ENCODE data around the gene SLX4IP. TPM values are rescaled to one million over a fixed set of nuclear protein-coding genes. Genes with fewer than 3 reads are reported as not detected.

Gene SLX4IP
- polyA plus RNA-seq, 2 of the 4 experiments (the other 2 are of a cell fraction) = 3.4 to 7.5 TPM

DNA sequence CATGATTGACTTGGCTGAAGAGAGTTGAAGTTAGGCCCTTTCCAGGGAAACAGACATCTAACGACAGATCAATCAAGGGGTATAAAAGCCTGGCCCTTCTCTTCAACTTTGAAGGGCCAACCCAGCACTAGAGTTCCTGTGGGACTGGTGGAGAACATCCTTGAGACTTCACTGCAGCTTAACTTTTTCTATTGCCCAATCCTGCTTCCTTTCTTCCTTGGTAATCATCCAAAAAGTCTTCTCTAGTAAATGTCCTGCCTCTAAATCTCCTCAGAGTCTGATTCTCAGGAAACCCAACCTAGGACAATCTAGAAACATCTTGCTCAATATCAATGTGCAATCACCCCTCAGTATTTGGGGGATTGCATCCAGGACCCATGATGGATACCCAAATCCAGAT lies 3.0 kb upstream of the SLX4IP start:
- CTCF ChIA-PET = no interaction called here
- no peak for FAIRE-seq
- H3K4me3 ChIP-seq = no peak overlapping the region
- H3K27ac ChIP-seq = peak overlapping the region; percentile 90 to 96
- peak overlapping the region; percentile 92 for H3K4me2 ChIP-seq
- peaks cover 64% of the 10 kb centered on the region for H3K4me1 ChIP-seq
- POLR2A ChIA-PET = interaction anchor here (0.6 to 0.7 kb wide), 3 partner anchors 96 to 356 kb away, joined by 5 to 8 read pairs (median 5); no protein-coding TSS in a partner anchor
- WGBS (ENCODE audit: missing lambda C conversion rate) = 100% methylated on average over 1 of the region's 1 CpG
- no peak for ATAC-seq
- H3K9me3 ChIP-seq = no peaks in the 10 kb centered on the region
- peak; percentile 42 to 68; a peak in 3 of 4 replicates for TF ChIP-seq CEBPB (IDR thresholded peaks at IDR 0.05)
- TF ChIP-seq, protein P1, sequence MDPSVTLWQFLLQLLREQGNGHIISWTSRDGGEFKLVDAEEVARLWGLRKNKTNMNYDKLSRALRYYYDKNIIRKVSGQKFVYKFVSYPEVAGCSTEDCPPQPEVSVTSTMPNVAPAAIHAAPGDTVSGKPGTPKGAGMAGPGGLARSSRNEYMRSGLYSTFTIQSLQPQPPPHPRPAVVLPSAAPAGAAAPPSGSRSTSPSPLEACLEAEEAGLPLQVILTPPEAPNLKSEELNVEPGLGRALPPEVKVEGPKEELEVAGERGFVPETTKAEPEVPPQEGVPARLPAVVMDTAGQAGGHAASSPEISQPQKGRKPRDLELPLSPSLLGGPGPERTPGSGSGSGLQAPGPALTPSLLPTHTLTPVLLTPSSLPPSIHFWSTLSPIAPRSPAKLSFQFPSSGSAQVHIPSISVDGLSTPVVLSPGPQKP (IDR thresholded peaks at IDR 0.05; ENCODE audit: low read depth, low read length) = no peak
- TF ChIP-seq CHD2 (IDR thresholded peaks at IDR 0.05; ENCODE audit: low read length, partially characterized antibody) = no peak
- no peak for TF ChIP-seq PHF8 (IDR thresholded peaks at IDR 0.05; ENCODE audit: borderline replicate concordance, low read depth)
- no peak for TF ChIP-seq HOXB5 (CRISPR knock-in tag; IDR thresholded peaks at IDR 0.05)
- TF ChIP-seq GATA3 (IDR thresholded peaks at IDR 0.05; ENCODE audit: borderline replicate concordance) = no peak
- TF ChIP-seq JUN (IDR thresholded peaks at IDR 0.05) = no peak
- no peak for TF ChIP-seq FOXS1 (CRISPR knock-in tag; IDR thresholded peaks at IDR 0.05)
- no peak for DNase-seq (ENCODE audit: low read depth in 1 of 2, low spot score in 1 of 2)

DNA sequence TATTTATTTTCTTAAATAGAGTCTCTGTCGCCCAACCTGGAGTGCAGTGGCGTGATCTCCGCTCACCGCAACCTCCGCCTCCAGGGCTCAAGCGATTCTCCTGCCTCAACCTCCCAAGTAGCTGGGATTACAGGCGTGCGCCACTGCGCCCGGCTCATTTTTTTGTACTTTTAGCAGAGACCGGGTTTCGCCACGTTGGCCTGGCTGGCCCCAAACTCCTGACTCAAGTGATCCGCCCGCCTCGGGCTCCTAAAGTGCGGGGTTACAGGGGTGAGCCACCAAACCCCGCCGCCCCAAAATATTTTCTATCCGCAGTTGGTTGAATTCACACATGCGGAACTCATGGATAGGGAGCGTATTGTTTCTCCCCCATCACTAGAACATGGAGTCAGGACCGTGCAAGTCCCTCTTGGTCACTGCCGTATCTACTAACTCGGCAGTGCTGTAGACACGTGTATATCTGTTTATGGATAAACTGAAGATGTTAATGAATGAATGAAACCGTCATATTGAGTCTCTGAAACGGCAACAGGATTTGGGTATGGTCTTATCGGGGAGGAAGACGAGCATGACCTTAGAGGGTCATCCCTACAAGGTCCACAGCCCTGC lies 2.0 kb upstream of the SLX4IP start:
- DNase-seq (ENCODE audit: low read depth in 1 of 2, low spot score in 1 of 2) (no peak), FAIRE-seq (no peak)
- POLR2A ChIA-PET = interaction anchor here (0.6 to 3.2 kb wide), 19 partner anchors 10 to 455 kb away, joined by 3 to 39 read pairs (median 10); partner anchors contain the start of genes ANKEF1, JAG1 and SNAP25

More for the DNA sequence above, 2.0 kb upstream of the SLX4IP start:
- peak in 1 of 2 experiments; percentile 2; a peak in 4 of 6 replicates for ATAC-seq
- peak overlapping the region; percentile 92 for H3K4me2 ChIP-seq
- CTCF ChIA-PET = interaction anchor here (0.9 to 2.7 kb wide), 11 partner anchors 10 to 815 kb away, joined by 3 to 29 read pairs (median 4); no protein-coding TSS in a partner anchor
- TF ChIP-seq KDM5A (IDR thresholded peaks at IDR 0.05) (no peak), SMC3 (IDR thresholded peaks at IDR 0.05) (no peak), EHF (CRISPR knock-in tag; IDR thresholded peaks at IDR 0.05) (no peak), NR3C1 (IDR thresholded peaks at IDR 0.05) (no peak), PHF8 (IDR thresholded peaks at IDR 0.05; ENCODE audit: borderline replicate concordance, low read depth) (no peak), CHD4 (IDR thresholded peaks at IDR 0.05; ENCODE audit: borderline replicate concordance) (no peak), BHLHE40 (IDR thresholded peaks at IDR 0.05; ENCODE audit: low read depth, low read length) (0 out of 2 replicates have a peak, but pooled peaks have one; percentile 9), NPAS2 (CRISPR knock-in tag; IDR thresholded peaks at IDR 0.05; ENCODE audit: borderline replicate concordance) (no peak), POLR2A (IDR thresholded peaks at IDR 0.05; ENCODE audit: low read length) (no peak), ZFP36 (IDR thresholded peaks at IDR 0.05; ENCODE audit: borderline replicate concordance, partially characterized antibody) (no peak), HOXA7 (CRISPR knock-in tag; IDR thresholded peaks at IDR 0.05) (no peak), MAZ (IDR thresholded peaks at IDR 0.05; ENCODE audit: borderline replicate concordance, low read depth, low read length) (no peak), FOSL2 (IDR thresholded peaks at IDR 0.05) (no peak), FOSL2 (CRISPR knock-in tag; IDR thresholded peaks at IDR 0.05) (no peak), CEBPB (IDR thresholded peaks at IDR 0.05) (no peak)
- TF ChIP-seq, protein P2, sequence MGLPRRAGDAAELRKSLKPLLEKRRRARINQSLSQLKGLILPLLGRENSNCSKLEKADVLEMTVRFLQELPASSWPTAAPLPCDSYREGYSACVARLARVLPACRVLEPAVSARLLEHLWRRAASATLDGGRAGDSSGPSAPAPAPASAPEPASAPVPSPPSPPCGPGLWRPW (IDR thresholded peaks at IDR 0.05) = no peak
- TF ChIP-seq, protein P3, sequence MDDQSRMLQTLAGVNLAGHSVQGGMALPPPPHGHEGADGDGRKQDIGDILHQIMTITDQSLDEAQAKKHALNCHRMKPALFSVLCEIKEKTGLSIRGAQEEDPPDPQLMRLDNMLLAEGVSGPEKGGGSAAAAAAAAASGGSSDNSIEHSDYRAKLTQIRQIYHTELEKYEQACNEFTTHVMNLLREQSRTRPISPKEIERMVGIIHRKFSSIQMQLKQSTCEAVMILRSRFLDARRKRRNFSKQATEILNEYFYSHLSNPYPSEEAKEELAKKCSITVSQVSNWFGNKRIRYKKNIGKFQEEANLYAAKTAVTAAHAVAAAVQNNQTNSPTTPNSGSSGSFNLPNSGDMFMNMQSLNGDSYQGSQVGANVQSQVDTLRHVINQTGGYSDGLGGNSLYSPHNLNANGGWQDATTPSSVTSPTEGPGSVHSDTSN (IDR thresholded peaks at IDR 0.05) = no peak
- TF ChIP-seq, protein P4, sequence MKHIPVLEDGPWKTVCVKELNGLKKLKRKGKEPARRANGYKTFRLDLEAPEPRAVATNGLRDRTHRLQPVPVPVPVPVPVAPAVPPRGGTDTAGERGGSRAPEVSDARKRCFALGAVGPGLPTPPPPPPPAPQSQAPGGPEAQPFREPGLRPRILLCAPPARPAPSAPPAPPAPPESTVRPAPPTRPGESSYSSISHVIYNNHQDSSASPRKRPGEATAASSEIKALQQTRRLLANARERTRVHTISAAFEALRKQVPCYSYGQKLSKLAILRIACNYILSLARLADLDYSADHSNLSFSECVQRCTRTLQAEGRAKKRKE (CRISPR knock-in tag; IDR thresholded peaks at IDR 0.05; ENCODE audit: low read depth) = peak; percentile 12; the same call in 1 of the 2 replicates
- H3K9me3 ChIP-seq = no peaks in the 10 kb centered on the region
- H3K4me3 ChIP-seq = peak overlapping the region; percentile 75
- H3K27ac ChIP-seq = peak overlapping the region; percentile 90 to 96
- 41% methylated on average over 30 of the region's 30 CpGs for WGBS (ENCODE audit: missing lambda C conversion rate)
- H3K4me1 ChIP-seq = peaks cover 62% of the 10 kb centered on the region
